Muscle layer of colon (tissue), 2 donors: ENCODE data around the gene SSH2.
A peak's percentile ranks its signal among the peaks of the same experiment; 100 is the strongest.

ENCODE experiments used
- H3K27ac ChIP-seq: one replicate; pipeline ENCODE4 v1.7.0; 2013; ENCODE audit warnings: low read depth, mild to moderate bottlenecking, low read length, moderate library complexity
- H3K27me3 ChIP-seq, 2 donors: one replicate each; pipeline ENCODE4 v1.7.0; 2013; ENCODE audit warnings: low read length in 2 of 2, mild to moderate bottlenecking in 2 of 2; ENCODE audit not compliant: insufficient read depth in 2 of 2, control insufficient read depth in 1 of 2
- H3K36me3 ChIP-seq: one replicate; pipeline ENCODE4 v1.7.0; 2013; ENCODE audit warnings: mild to moderate bottlenecking, low read length; ENCODE audit not compliant: insufficient read depth
- H3K4me1 ChIP-seq: one replicate; pipeline ENCODE4 v1.7.0; 2013; ENCODE audit warnings: mild to moderate bottlenecking, low read length; ENCODE audit not compliant: insufficient read depth
- H3K4me3 ChIP-seq, 2 donors: one replicate each; pipeline ENCODE4 v1.7.0; 2013; ENCODE audit warnings: low read length in 2 of 2, low read depth in 1 of 2, mild to moderate bottlenecking in 1 of 2, moderate library complexity in 1 of 2
- H3K9ac ChIP-seq: one replicate; pipeline ENCODE4 v1.7.0; 2013; ENCODE audit warnings: low read length
- H3K9me3 ChIP-seq: one replicate; pipeline ENCODE4 v1.7.0; 2013; ENCODE audit warnings: mild to moderate bottlenecking, low read length
- donor health status: abdominal sarcoma.
- donor health status: Adenocarcinoma of cecum.

The SSH2 gene

DNA sequence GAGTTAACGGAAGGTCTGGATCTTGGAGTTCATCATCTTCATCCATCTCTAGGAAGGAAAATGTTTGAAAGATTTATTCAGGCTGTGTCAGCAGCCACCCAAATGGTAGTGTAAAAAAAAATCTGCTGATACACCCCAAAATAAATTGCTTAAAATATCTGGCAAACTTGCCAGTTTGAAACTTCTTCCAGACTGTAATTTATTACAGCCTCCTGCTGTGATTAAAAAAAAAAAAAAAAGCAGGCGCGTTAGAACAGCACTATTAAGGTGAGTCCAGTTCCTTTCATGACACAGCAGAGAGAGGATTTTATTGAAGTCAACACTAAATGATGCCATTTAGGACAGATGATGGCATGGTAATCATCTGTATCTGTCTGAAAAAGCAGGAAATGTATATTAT lies 166.8 kb downstream of the SSH2 start:
- Histone ChIP-seq H3K4me3 (no peak overlapping the region), H3K4me1 (peaks cover 5% of the 10 kb centered on the region), H3K9me3 (no peaks in the 10 kb centered on the region), H3K36me3 (no peaks in the 10 kb centered on the region), H3K9ac (no peak overlapping the region), H3K27me3 (no peaks in the 10 kb centered on the region), H3K27ac (no peak overlapping the region)

DNA sequence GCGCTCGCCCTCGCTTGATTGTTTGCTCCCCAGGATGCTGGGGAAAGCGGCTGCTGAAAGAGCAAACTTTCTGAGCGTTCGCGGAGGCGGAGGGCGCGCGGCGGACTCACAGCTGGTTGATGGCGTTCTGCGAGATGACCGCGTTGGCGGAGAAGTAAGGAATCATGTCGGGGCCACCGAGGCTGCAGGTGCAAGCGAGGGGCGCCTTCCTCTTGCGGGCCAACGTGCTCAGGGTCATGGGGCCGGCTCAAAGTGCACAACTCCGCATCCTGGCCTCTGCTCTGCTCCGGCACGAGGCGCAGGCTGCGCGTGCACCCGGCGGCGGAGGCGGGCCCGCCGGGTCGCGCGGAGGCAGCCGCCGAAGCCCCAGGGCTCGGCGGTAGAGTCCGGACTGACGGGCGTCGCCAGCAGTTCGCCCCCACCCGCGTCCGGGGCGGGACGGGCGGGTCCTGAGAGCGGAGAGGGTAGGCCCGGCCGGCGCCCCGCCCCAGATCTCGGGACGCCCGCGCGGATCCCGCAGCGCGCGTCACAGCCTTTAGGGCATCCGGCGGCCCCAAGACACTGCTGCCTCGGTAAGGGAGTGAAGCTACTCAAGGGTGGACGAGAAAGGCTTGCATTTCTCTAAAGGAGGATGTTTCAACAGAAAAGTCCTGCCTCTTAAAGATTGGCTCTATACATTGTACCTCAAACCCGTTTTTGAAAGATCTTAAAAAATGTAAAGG lies 168.8 kb downstream of the SSH2 start:
- H3K9ac ChIP-seq, result peak overlapping the region; percentile 46
- peak overlapping the region; percentile 80 to 86 for H3K4me3 ChIP-seq
- H3K27ac ChIP-seq, result peak overlapping the region; percentile 81
- H3K27me3 ChIP-seq, result no peaks in the 10 kb centered on the region
- no peaks in the 10 kb centered on the region for H3K36me3 ChIP-seq
- H3K4me1 ChIP-seq, result peaks cover 5% of the 10 kb centered on the region
- no peaks in the 10 kb centered on the region for H3K9me3 ChIP-seq

DNA sequence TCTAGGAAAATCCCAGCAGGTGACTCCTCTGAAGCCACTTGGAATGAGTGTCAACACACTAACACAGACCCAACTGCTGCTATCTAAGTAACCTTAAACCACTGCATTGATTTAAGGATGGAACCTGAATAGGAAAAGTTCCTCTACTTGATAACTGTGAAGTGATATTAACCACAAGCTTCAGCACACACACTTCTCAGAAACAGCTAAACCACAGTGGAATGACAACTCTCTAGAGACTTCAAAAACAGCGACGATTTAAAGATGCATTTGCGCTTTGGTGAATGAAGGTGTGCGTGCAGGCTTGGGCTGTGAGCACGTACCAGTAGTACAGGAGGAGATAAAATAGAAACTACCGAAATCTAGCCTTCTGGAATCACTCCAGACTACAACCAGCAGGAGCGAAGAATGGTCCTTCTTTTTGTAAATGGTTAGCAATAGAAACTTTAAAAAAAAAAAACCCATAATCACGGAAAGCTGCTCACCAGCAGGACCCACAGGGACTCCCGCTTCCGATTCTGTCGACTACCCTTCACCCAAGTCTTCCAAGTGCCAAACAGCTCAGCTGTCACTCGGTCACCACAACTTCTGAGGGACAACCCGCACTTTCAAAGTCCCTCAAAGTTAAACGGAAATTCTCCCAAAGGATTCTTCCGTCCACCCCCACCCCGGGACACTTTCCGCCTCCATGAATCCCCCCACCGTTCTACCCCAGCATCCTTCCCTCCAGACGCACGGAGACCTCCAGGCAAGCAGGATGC lies 169.6 kb downstream of the SSH2 start:
- Histone ChIP-seq H3K36me3 (no peaks in the 10 kb centered on the region), H3K27ac (peak overlapping the region; percentile 81), H3K9ac (peak overlapping the region; percentile 46), H3K9me3 (no peaks in the 10 kb centered on the region), H3K4me3 (peak overlapping the region; percentile 80 to 86), H3K4me1 (peaks cover 5% of the 10 kb centered on the region), H3K27me3 (no peaks in the 10 kb centered on the region)

DNA sequence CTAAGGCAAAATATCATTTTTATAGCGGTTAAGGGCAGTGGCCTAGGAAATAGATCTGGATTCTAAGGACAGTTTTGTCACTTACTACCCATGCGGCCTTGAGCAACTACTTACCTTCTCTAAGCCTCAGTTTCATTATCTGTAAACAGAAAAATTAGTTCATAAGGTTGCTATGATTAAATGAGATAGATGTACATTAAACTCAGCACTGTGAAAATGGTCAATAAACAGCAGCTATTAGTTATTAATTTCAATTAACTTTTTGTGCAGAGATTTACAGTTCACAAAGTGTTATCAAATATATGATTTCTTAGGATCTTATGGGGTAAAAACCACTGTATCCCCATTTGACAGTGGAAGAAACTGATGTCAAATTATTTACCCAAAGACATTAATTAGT lies 171.8 kb downstream of the SSH2 start:
- no peak overlapping the region for H3K9ac ChIP-seq
- H3K4me3 ChIP-seq, result no peak overlapping the region
- H3K27ac ChIP-seq, result no peak overlapping the region
- no peaks in the 10 kb centered on the region for H3K9me3 ChIP-seq
- H3K4me1 ChIP-seq, result peaks cover 5% of the 10 kb centered on the region
- H3K36me3 ChIP-seq, result no peaks in the 10 kb centered on the region
- H3K27me3 ChIP-seq, result no peaks in the 10 kb centered on the region

DNA sequence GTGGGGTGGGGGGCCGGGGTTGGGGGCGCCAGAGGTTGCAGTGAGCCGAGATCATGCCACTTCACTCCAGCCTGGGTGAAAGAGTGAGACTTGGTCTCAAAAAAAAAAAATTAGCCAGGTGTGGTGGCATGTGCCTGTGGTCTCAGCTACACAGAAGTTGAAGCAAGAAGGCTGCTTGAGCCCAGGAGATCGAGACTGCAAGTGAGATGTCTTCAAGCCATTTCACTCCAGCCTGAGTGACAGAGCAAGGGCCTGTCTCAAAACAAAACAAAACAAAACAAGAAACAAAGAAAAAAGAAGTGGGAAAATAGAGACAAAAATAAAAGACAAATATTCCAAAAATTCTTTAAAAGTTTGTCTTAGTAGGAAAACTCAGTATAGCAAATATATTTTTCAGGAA lies 172.2 kb downstream of the SSH2 start:
- Histone ChIP-seq H3K4me3 (no peak overlapping the region), H3K36me3 (no peaks in the 10 kb centered on the region), H3K9ac (no peak overlapping the region), H3K4me1 (peaks cover 5% of the 10 kb centered on the region), H3K27me3 (no peaks in the 10 kb centered on the region), H3K27ac (no peak overlapping the region), H3K9me3 (no peaks in the 10 kb centered on the region)

DNA sequence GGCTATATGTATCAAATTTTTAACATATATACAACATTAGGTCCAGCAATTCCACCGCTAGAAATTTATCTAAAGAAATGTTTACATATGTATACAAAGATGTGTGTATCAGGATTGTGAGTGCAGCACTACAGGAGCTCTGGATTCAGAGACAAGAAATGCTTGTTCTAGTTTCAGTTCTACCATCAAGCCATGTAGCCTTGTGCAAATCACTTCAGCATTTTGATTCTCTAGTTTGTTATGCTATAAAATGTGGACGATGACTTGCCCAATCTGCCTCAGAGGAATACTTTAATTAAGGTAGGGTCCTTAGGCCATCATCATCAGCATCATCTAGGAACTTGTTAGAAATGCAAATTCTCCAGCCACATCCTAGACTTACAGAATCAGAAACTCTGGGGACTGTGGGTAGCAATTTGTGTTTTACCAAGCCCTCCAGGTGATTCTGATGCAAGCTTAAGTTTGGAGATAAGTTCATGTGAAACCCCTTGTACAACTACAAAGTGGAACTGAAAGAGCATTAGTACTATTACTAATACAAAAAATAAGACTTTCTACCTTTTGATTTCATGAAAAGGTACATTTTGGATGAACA lies 176.1 kb downstream of the SSH2 start:
- Histone ChIP-seq H3K27ac (no peak overlapping the region), H3K9ac (no peak overlapping the region), H3K4me1 (no peaks in the 10 kb centered on the region), H3K36me3 (no peaks in the 10 kb centered on the region), H3K9me3 (no peaks in the 10 kb centered on the region), H3K27me3 (no peaks in the 10 kb centered on the region), H3K4me3 (no peak overlapping the region)

DNA sequence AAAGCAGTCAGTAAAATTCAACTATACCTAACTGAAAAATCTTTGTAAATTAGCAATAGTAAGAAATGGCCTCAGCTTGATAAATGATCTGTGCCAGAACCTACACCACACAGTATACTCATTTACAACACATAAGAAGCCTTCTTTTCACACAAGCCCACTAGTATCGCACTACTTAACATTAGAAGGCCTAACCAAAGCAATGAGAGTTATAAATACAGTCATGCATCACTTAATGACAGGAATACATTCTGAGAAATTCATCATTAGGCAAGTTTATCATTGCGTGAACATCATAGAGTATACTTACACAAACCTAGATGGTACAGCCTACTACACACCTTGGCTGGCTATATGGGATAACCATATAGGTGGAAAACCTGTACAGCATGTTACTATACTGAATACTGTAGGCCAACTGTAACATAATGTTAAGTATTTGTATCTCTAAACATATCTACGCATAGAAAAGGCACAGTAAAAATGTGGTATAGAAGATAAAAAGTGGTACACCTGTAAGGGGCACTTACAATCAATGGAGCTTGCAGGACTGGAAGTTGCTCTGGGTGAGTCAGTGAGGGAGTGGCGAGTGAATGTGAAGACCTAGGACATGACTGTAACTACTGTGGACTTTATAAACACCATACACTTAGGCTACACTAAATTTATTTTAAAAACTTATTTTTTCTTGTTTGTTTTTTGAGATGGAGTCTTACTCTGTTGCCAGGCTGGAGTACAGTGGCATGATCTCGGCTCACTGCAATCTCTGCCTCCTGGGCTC lies 180.8 kb downstream of the SSH2 start:
- Histone ChIP-seq H3K27ac (no peak overlapping the region), H3K9me3 (no peaks in the 10 kb centered on the region), H3K9ac (no peak overlapping the region), H3K36me3 (no peaks in the 10 kb centered on the region), H3K4me3 (no peak overlapping the region), H3K4me1 (peaks cover 36% of the 10 kb centered on the region), H3K27me3 (no peaks in the 10 kb centered on the region)

DNA sequence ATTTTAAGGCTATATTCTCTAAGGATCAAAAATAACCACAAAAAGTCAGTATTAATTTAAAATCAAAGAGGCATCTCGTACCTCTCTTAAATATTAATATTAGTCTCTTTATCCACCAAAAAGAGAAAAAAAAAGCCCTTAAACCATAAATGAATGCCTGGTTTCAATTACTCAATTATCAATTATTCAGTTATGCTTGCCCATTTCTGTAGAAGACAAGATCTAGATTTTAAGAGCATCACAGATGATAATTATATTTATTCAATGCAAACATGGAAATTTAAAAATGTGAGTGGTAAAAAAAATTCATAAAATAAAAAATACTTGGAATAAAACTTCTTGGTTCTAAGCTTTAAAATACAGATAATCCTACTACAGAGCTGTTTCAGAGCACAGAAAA lies 181.6 kb downstream of the SSH2 start:
- H3K36me3 ChIP-seq, result no peaks in the 10 kb centered on the region
- no peaks in the 10 kb centered on the region for H3K9me3 ChIP-seq
- H3K27ac ChIP-seq, result no peak overlapping the region
- H3K27me3 ChIP-seq, result no peaks in the 10 kb centered on the region
- H3K9ac ChIP-seq, result no peak overlapping the region
- H3K4me3 ChIP-seq, result no peak overlapping the region
- peaks cover 39% of the 10 kb centered on the region for H3K4me1 ChIP-seq

DNA sequence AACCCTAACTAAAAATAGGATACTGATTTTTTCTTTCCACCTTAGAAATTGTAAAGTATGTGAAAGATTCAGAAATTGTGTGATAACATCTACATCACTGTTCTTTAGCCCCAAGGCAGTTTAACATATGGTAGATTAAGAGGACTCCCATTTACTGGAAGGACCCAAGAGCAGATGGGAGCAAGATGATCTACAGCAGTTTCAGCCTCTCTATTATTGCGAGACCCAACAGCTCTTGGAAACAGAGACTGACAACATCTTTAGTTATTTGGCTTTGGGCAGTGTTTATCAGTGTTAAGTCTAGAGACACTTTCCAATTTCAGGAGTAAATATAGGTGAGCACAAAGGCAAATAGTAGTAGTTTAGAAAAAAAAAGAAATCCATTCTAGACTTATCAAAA lies 182.4 kb downstream of the SSH2 start:
- Histone ChIP-seq H3K27me3 (no peaks in the 10 kb centered on the region), H3K4me3 (no peak overlapping the region), H3K9ac (no peak overlapping the region), H3K27ac (no peak overlapping the region), H3K36me3 (no peaks in the 10 kb centered on the region), H3K4me1 (peaks cover 39% of the 10 kb centered on the region), H3K9me3 (no peaks in the 10 kb centered on the region)

DNA sequence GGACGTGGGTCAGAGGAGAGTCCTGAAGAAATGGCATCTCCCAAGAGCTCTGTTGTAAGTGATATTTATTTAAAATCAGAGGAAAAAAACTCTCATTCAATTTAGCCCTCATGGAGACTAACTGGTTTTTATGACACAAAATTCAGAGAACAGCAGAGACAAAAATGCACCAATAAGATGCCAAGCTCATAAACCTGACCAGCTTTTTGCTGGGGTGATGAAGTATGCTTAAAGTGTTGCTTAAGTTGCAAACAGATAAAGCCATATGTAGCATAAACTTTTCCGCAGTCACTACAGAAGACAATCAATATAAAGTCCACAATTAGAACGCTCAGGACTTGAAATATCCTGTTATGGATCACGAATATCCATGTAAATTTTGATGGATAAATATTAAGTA lies 183.4 kb downstream of the SSH2 start:
- Histone ChIP-seq H3K36me3 (no peaks in the 10 kb centered on the region), H3K27ac (no peak overlapping the region), H3K27me3 (no peaks in the 10 kb centered on the region), H3K9ac (no peak overlapping the region), H3K9me3 (no peaks in the 10 kb centered on the region), H3K4me3 (no peak overlapping the region), H3K4me1 (peaks cover 39% of the 10 kb centered on the region)

DNA sequence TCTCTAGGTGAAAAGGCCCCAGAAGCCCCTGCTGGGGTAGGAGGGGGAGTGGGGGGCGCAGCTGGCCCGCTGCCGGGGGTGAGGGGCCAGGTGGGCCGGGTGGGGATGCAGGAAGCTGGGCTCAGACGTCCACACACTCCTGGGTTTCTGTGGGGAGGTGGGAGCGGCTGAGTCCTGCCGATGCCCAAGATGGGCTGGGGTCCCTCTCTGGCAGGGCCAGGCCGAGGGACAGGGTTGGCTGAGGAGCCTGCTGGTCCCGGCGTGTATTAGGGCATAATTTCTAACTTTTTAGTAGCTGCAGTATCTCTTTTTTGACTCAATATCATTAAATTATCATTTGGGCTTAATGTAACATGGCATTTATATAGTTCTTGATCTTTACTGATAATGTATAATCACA lies 185.9 kb downstream of the SSH2 start:
- Histone ChIP-seq H3K27ac (peak overlapping the region; percentile 78), H3K36me3 (no peaks in the 10 kb centered on the region), H3K9ac (no peak overlapping the region), H3K4me1 (peaks cover 57% of the 10 kb centered on the region), H3K4me3 (no peak overlapping the region), H3K27me3 (no peaks in the 10 kb centered on the region), H3K9me3 (no peaks in the 10 kb centered on the region)
